ENCODE data around the gene CDH18. TPM values are rescaled to one million over a fixed set of nuclear protein-coding genes. Genes with fewer than 3 reads are reported as not detected.

The CDH18 gene
- total and polyA plus RNA-seq, 2 of the 13 experiments (the other 11 are each of a cell fraction or from before 2014, with no cell fraction given): not detected

DNA sequence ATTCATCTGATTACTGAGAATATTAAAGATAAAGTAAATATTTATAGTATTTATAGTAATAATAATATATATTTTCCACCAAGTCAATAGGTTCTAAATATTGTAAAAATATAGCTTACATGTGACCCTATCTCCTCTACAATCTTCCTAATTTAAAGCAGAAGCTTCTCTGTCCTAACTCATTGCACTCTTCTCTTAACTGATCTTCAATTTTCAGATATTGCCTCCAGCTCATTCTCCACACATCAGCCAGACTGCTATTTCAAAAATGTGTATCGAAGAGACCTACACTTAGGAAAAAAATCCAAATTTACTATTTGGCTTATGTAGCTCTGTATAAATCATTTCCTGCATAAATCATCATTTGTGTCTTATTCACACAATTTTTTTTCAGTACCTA is 47.8 kb downstream of the CDH18 start:
- Histone ChIP-seq H3K27me3 (ENCODE audit: control insufficient read depth in 1 of 2, insufficient read depth in 2 of 2, low read length in 2 of 2) (no peaks in the 10 kb centered on the region), H3K9me3 (ENCODE audit: low read length) (no peaks in the 10 kb centered on the region), H2AFZ (ENCODE audit: low read length) (no peak overlapping the region), H3K27ac (ENCODE audit: extremely low read length, insufficient read depth, low read length) (no peak overlapping the region), H3K9ac (ENCODE audit: insufficient read depth, low read depth, low read length) (no peak overlapping the region), H3K79me2 (ENCODE audit: insufficient read depth, low read length) (no peaks in the 10 kb centered on the region), H3K36me3 (replicated peaks in 1 of 2; ENCODE audit: control insufficient read depth in 1 of 2, insufficient read depth in 2 of 2, low read length in 2 of 2) (no peaks in the 10 kb centered on the region), H4K20me1 (ENCODE audit: insufficient read depth, low read length) (no peaks in the 10 kb centered on the region), H3K4me3 (replicated peaks in 1 of 3; ENCODE audit: insufficient read depth in 1 of 3, low read depth in 2 of 3, low read length in 3 of 3) (no peak overlapping the region), H3K4me1 (ENCODE audit: insufficient read depth, low read length) (no peaks in the 10 kb centered on the region), H3K4me2 (ENCODE audit: low read depth, low read length) (no peak overlapping the region)
- intact Hi-C loops (cut with micrococcal nuclease; ENCODE audit: unreplicated experiment) (no loop called here), in situ Hi-C loops (cut with HindIII; ENCODE audit: extremely low pct_ligation_motif_present, low pct_unique_long_range_greater_than_20kb) (no loop called here)
- no peak for ATAC-seq
- WGBS (ENCODE audit: low lambda C conversion rate): 0% methylated on average over 1 of the region's 1 CpG
- DNase-seq (ENCODE audit: low spot score): no peak
- no TSS peak for BruUV-seq (replicated peaks)
- FAIRE-seq: no peak
- CTCF ChIA-PET (ENCODE audit: low intra/inter-chr PET ratio, low total read pairs): no interaction called here
- POLR2A ChIA-PET: no interaction called here
- TF ChIP-seq PHF5A (CRISPR knock-in tag; IDR thresholded peaks at IDR 0.05; ENCODE audit: low read depth, unreplicated experiment) (no peak), SRF (IDR thresholded peaks at IDR 0.05; ENCODE audit: low read depth, low read length) (no peak), SP4 (CRISPR knock-in tag; IDR thresholded peaks at IDR 0.05) (no peak), ZNF446 (CRISPR knock-in tag; IDR thresholded peaks at IDR 0.05) (no peak), ZFP41 (CRISPR knock-in tag; IDR thresholded peaks at IDR 0.05; ENCODE audit: borderline replicate concordance) (no peak), ARID5B (CRISPR knock-in tag; IDR thresholded peaks at IDR 0.05) (no peak), GTF3A (CRISPR knock-in tag; conservative IDR thresholded peaks at IDR 0.05) (no peak), ZNF30 (CRISPR knock-in tag; IDR thresholded peaks at IDR 0.05) (no peak), ZNF24 (IDR thresholded peaks at IDR 0.05) (no peak), ATRX (CRISPR knock-in tag; IDR thresholded peaks at IDR 0.05; ENCODE audit: borderline replicate concordance) (no peak), ZBTB42 (CRISPR knock-in tag; IDR thresholded peaks at IDR 0.05) (no peak)
- TF ChIP-seq, protein P1, sequence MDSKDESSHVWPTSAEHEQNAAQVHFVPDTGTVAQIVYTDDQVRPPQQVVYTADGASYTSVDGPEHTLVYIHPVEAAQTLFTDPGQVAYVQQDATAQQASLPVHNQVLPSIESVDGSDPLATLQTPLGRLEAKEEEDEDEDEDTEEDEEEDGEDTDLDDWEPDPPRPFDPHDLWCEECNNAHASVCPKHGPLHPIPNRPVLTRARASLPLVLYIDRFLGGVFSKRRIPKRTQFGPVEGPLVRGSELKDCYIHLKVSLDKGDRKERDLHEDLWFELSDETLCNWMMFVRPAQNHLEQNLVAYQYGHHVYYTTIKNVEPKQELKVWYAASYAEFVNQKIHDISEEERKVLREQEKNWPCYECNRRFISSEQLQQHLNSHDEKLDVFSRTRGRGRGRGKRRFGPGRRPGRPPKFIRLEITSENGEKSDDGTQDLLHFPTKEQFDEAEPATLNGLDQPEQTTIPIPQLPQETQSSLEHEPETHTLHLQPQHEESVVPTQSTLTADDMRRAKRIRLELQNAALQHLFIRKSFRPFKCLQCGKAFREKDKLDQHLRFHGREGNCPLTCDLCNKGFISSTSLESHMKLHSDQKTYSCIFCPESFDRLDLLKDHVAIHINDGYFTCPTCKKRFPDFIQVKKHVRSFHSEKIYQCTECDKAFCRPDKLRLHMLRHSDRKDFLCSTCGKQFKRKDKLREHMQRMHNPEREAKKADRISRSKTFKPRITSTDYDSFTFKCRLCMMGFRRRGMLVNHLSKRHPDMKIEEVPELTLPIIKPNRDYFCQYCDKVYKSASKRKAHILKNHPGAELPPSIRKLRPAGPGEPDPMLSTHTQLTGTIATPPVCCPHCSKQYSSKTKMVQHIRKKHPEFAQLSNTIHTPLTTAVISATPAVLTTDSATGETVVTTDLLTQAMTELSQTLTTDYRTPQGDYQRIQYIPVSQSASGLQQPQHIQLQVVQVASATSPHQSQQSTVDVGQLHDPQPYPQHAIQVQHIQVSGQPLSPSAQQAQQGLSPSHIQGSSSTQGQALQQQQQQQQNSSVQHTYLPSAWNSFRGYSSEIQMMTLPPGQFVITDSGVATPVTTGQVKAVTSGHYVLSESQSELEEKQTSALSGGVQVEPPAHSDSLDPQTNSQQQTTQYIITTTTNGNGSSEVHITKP (CRISPR knock-in tag; IDR thresholded peaks at IDR 0.05; ENCODE audit: low read depth): no peak
- TF ChIP-seq, protein P2, sequence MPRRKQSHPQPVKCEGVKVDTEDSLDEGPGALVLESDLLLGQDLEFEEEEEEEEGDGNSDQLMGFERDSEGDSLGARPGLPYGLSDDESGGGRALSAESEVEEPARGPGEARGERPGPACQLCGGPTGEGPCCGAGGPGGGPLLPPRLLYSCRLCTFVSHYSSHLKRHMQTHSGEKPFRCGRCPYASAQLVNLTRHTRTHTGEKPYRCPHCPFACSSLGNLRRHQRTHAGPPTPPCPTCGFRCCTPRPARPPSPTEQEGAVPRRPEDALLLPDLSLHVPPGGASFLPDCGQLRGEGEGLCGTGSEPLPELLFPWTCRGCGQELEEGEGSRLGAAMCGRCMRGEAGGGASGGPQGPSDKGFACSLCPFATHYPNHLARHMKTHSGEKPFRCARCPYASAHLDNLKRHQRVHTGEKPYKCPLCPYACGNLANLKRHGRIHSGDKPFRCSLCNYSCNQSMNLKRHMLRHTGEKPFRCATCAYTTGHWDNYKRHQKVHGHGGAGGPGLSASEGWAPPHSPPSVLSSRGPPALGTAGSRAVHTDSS (CRISPR knock-in tag; conservative IDR thresholded peaks at IDR 0.05): no peak
- TF ChIP-seq, protein P3, sequence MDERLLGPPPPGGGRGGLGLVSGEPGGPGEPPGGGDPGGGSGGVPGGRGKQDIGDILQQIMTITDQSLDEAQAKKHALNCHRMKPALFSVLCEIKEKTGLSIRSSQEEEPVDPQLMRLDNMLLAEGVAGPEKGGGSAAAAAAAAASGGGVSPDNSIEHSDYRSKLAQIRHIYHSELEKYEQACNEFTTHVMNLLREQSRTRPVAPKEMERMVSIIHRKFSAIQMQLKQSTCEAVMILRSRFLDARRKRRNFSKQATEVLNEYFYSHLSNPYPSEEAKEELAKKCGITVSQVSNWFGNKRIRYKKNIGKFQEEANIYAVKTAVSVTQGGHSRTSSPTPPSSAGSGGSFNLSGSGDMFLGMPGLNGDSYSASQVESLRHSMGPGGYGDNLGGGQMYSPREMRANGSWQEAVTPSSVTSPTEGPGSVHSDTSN (CRISPR knock-in tag; IDR thresholded peaks at IDR 0.05): no peak
- TF ChIP-seq, protein P4, sequence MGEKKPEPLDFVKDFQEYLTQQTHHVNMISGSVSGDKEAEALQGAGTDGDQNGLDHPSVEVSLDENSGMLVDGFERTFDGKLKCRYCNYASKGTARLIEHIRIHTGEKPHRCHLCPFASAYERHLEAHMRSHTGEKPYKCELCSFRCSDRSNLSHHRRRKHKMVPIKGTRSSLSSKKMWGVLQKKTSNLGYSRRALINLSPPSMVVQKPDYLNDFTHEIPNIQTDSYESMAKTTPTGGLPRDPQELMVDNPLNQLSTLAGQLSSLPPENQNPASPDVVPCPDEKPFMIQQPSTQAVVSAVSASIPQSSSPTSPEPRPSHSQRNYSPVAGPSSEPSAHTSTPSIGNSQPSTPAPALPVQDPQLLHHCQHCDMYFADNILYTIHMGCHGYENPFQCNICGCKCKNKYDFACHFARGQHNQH (CRISPR knock-in tag; IDR thresholded peaks at IDR 0.05): no peak
